Measurements from ENCODE around the gene SPINK4.

The SPINK4 gene

GRCh38 chr9:33254211-33254610 lies 14.2 kb downstream of the SPINK4 start:
- Histone ChIP-seq H3K36me3 (ENCODE audit: control insufficient read depth, insufficient read depth, low read length) (no peaks in the 10 kb centered on the region), H2AFZ (no peak overlapping the region), H3K9ac (no peak overlapping the region), H3K27ac (no peak overlapping the region), H3K4me2 (ENCODE audit: low read length) (no peak overlapping the region), H3K9me3 (ENCODE audit: control insufficient read depth, low read length) (no peaks in the 10 kb centered on the region), H3K79me2 (no peaks in the 10 kb centered on the region), H3K4me3 (ENCODE audit: low read depth, low read length) (no peak overlapping the region), H3K4me1 (no peaks in the 10 kb centered on the region), H3K27me3 (ENCODE audit: control insufficient read depth, insufficient read depth, low read length) (no peaks in the 10 kb centered on the region)
- TF ChIP-seq, protein P1, sequence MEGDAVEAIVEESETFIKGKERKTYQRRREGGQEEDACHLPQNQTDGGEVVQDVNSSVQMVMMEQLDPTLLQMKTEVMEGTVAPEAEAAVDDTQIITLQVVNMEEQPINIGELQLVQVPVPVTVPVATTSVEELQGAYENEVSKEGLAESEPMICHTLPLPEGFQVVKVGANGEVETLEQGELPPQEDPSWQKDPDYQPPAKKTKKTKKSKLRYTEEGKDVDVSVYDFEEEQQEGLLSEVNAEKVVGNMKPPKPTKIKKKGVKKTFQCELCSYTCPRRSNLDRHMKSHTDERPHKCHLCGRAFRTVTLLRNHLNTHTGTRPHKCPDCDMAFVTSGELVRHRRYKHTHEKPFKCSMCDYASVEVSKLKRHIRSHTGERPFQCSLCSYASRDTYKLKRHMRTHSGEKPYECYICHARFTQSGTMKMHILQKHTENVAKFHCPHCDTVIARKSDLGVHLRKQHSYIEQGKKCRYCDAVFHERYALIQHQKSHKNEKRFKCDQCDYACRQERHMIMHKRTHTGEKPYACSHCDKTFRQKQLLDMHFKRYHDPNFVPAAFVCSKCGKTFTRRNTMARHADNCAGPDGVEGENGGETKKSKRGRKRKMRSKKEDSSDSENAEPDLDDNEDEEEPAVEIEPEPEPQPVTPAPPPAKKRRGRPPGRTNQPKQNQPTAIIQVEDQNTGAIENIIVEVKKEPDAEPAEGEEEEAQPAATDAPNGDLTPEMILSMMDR (IDR thresholded peaks at IDR 0.05): no peak

- Histone ChIP-seq H3K4me2 (ENCODE audit: low read length) (no peak overlapping the region), H3K9me3 (ENCODE audit: control insufficient read depth, low read length) (no peaks in the 10 kb centered on the region), H3K9ac (no peak overlapping the region), H3K79me2 (no peaks in the 10 kb centered on the region), H3K36me3 (ENCODE audit: control insufficient read depth, insufficient read depth, low read length) (no peaks in the 10 kb centered on the region), H2AFZ (no peak overlapping the region), H3K27ac (no peak overlapping the region), H3K4me1 (no peaks in the 10 kb centered on the region), H3K4me3 (ENCODE audit: low read depth, low read length) (no peak overlapping the region), H3K27me3 (ENCODE audit: control insufficient read depth, insufficient read depth, low read length) (no peaks in the 10 kb centered on the region)
- TF ChIP-seq, protein P1 (IDR thresholded peaks at IDR 0.05): no peak
Observed at GRCh38 chr9:33255014-33255413, 15.0 kb downstream of the SPINK4 start.

DNA sequence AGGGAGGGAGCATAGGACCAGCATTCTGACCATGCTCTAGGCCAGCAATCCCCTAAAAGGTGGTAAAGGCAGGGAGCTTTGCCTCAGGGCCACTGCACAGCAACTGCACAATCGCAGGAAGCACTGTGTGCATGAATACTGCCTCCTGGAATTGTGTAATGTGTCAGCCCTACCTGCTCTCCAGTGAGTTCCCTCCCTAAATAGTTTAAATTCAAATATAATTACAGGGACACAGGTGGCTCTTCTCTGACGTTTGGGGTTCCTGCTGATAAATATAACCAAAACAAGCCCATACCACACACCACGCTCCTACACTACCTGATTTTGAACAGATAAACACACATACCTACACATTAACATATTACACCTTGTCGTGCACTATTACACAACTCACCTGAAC lies 15.5 kb downstream of the SPINK4 start:
- Histone ChIP-seq H3K79me2 (no peaks in the 10 kb centered on the region), H3K27me3 (ENCODE audit: control insufficient read depth, insufficient read depth, low read length) (no peaks in the 10 kb centered on the region), H3K36me3 (ENCODE audit: control insufficient read depth, insufficient read depth, low read length) (no peaks in the 10 kb centered on the region), H2AFZ (no peak overlapping the region), H3K4me1 (no peaks in the 10 kb centered on the region), H3K9ac (no peak overlapping the region), H3K4me2 (ENCODE audit: low read length) (no peak overlapping the region), H3K9me3 (ENCODE audit: control insufficient read depth, low read length) (no peaks in the 10 kb centered on the region), H3K27ac (no peak overlapping the region), H3K4me3 (ENCODE audit: low read depth, low read length) (no peak overlapping the region)
- TF ChIP-seq, protein P1 (IDR thresholded peaks at IDR 0.05): no peak

- H3K4me3 ChIP-seq (ENCODE audit: low read depth, low read length): no peak overlapping the region
- H3K9ac ChIP-seq: no peak overlapping the region
- no peaks in the 10 kb centered on the region for H3K36me3 ChIP-seq (ENCODE audit: control insufficient read depth, insufficient read depth, low read length)
- H3K79me2 ChIP-seq: no peaks in the 10 kb centered on the region
- H3K9me3 ChIP-seq (ENCODE audit: control insufficient read depth, low read length): no peaks in the 10 kb centered on the region
- H3K27ac ChIP-seq: no peak overlapping the region
- H3K27me3 ChIP-seq (ENCODE audit: control insufficient read depth, insufficient read depth, low read length): no peaks in the 10 kb centered on the region
- H3K4me1 ChIP-seq: no peaks in the 10 kb centered on the region
- no peak overlapping the region for H2AFZ ChIP-seq
- no peak overlapping the region for H3K4me2 ChIP-seq (ENCODE audit: low read length)
- TF ChIP-seq, protein P1 (IDR thresholded peaks at IDR 0.05): no peak
Observed at GRCh38 chr9:33256236-33256635, 16.3 kb downstream of the SPINK4 start.

GRCh38 chr9:33257276-33257675 lies 17.3 kb downstream of the SPINK4 start:
- H3K79me2 ChIP-seq: no peaks in the 10 kb centered on the region
- no peak overlapping the region for H3K4me2 ChIP-seq (ENCODE audit: low read length)
- H3K27ac ChIP-seq: no peak overlapping the region
- TF ChIP-seq, protein P1 (IDR thresholded peaks at IDR 0.05): no peak
- no peak overlapping the region for H3K9ac ChIP-seq
- no peaks in the 10 kb centered on the region for H3K9me3 ChIP-seq (ENCODE audit: control insufficient read depth, low read length)
- no peak overlapping the region for H2AFZ ChIP-seq
- H3K36me3 ChIP-seq (ENCODE audit: control insufficient read depth, insufficient read depth, low read length): no peaks in the 10 kb centered on the region
- H3K4me3 ChIP-seq (ENCODE audit: low read depth, low read length): no peak overlapping the region
- no peaks in the 10 kb centered on the region for H3K27me3 ChIP-seq (ENCODE audit: control insufficient read depth, insufficient read depth, low read length)
- no peaks in the 10 kb centered on the region for H3K4me1 ChIP-seq

All from parathyroid adenoma (tissue), 2 donors.